ENCODE data around the gene TPK1.

TPK1 gene

DNA sequence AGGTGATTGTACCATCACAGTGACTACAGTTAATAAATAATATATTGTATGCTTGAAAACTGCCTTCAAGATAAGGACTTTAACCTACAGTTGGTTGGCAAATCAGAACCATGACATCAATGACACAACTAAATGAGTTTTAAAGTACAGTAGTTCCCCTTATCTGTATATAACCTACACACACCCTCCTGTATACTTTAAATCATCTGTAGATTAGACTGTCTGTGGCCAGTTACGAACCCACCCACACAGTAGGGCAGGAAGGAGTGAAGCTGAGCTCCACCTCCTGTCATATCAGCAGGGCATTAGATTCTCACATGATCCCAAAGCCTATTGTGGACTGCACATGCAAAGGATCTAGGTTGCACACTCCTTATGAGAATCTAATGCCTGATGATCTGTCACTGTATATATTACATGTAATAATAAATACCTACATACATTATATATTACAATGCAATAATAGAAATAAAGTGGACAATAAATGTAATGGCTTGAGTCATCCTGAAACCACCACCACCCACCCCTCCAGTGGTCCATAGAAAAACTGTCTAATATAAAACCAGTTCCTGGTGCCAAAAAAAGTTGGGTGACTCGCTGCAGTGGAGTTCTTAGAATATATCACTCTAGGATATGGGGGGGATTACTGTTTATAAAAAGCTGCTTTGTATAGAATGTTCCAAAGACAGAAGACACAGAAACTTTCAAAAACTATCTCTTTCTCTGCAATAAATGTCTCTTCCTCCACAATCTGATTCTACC is 5.6 kb downstream of the TPK1 start:
- Histone ChIP-seq H4K20me1 (ENCODE audit: control insufficient read depth, insufficient read depth, low read depth, low read length) (no peaks in the 10 kb centered on the region), H3K9me2 (replicated peaks; ENCODE audit: control insufficient read depth, low read length) (no peaks in the 10 kb centered on the region), H3K9me3 (ENCODE audit: control insufficient read depth, insufficient read depth, low read length) (no peaks in the 10 kb centered on the region), H3K4me2 (ENCODE audit: low read length) (no peak overlapping the region), H3K27ac (ENCODE audit: low read depth, low read length) (no peak overlapping the region), H3K36me3 (ENCODE audit: control insufficient read depth, low read length) (peaks cover 4% of the 10 kb centered on the region; the same call in 1 of the 2 replicates), H3K79me2 (ENCODE audit: control insufficient read depth, low read length) (peaks cover 12% of the 10 kb centered on the region), H3F3A (ENCODE audit: control insufficient read depth, insufficient read depth) (peaks cover 12% of the 10 kb centered on the region; the same call in 1 of the 2 replicates), H3K4me3 (ENCODE audit: low read length) (no peak overlapping the region), H3K4me1 (ENCODE audit: control insufficient read depth, low read length) (peaks cover 55% of the 10 kb centered on the region), H3K27me3 (ENCODE audit: control insufficient read depth, low read length) (no peaks in the 10 kb centered on the region)
- TF ChIP-seq, protein P1, sequence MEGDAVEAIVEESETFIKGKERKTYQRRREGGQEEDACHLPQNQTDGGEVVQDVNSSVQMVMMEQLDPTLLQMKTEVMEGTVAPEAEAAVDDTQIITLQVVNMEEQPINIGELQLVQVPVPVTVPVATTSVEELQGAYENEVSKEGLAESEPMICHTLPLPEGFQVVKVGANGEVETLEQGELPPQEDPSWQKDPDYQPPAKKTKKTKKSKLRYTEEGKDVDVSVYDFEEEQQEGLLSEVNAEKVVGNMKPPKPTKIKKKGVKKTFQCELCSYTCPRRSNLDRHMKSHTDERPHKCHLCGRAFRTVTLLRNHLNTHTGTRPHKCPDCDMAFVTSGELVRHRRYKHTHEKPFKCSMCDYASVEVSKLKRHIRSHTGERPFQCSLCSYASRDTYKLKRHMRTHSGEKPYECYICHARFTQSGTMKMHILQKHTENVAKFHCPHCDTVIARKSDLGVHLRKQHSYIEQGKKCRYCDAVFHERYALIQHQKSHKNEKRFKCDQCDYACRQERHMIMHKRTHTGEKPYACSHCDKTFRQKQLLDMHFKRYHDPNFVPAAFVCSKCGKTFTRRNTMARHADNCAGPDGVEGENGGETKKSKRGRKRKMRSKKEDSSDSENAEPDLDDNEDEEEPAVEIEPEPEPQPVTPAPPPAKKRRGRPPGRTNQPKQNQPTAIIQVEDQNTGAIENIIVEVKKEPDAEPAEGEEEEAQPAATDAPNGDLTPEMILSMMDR (IDR thresholded peaks at IDR 0.05; ENCODE audit: low read depth, low read length, poor library complexity, severe bottlenecking): no peak
- no peak for TF ChIP-seq EZH2phosphoT487 (IDR thresholded peaks at IDR 0.05; ENCODE audit: borderline replicate concordance, low read length)

DNA sequence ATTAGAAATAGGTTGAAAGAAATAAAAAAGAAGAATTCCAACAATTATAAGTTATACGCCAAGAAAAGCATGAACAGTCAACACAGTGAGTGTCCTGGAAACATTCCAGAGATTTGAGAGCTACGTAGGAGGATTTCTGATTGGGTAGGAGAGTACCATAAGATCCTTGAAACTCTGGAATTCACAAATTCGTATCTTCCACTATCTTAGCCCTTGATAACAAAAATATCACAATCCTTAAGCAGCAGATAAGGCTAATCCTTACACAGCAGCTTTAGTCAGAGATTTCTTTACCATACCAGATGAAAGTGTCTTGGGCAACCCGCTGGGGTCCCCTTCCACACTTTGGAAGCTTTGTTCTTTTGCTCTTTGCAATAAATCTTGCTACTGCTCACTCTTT is 8.2 kb downstream of the TPK1 start:
- no peaks in the 10 kb centered on the region for H3K27me3 ChIP-seq (ENCODE audit: control insufficient read depth, low read length)
- no peak overlapping the region for H3K27ac ChIP-seq (ENCODE audit: low read depth, low read length)
- no peak for TF ChIP-seq EZH2phosphoT487 (IDR thresholded peaks at IDR 0.05; ENCODE audit: borderline replicate concordance, low read length)
- TF ChIP-seq, protein P1 (IDR thresholded peaks at IDR 0.05; ENCODE audit: low read depth, low read length, poor library complexity, severe bottlenecking): no peak
- H3K79me2 ChIP-seq (ENCODE audit: control insufficient read depth, low read length): no peaks in the 10 kb centered on the region
- no peak overlapping the region for H3K4me2 ChIP-seq (ENCODE audit: low read length)
- peaks cover 13% of the 10 kb centered on the region for H3F3A ChIP-seq (ENCODE audit: control insufficient read depth, insufficient read depth)
- peaks cover 52% of the 10 kb centered on the region for H3K4me1 ChIP-seq (ENCODE audit: control insufficient read depth, low read length)
- H3K4me3 ChIP-seq (ENCODE audit: low read length): no peak overlapping the region
- H4K20me1 ChIP-seq (ENCODE audit: control insufficient read depth, insufficient read depth, low read depth, low read length): no peaks in the 10 kb centered on the region
- peaks cover 4% of the 10 kb centered on the region; the same call in 1 of the 2 replicates for H3K36me3 ChIP-seq (ENCODE audit: control insufficient read depth, low read length)
- H3K9me2 ChIP-seq (replicated peaks; ENCODE audit: control insufficient read depth, low read length): no peaks in the 10 kb centered on the region
- no peaks in the 10 kb centered on the region for H3K9me3 ChIP-seq (ENCODE audit: control insufficient read depth, insufficient read depth, low read length)

DNA sequence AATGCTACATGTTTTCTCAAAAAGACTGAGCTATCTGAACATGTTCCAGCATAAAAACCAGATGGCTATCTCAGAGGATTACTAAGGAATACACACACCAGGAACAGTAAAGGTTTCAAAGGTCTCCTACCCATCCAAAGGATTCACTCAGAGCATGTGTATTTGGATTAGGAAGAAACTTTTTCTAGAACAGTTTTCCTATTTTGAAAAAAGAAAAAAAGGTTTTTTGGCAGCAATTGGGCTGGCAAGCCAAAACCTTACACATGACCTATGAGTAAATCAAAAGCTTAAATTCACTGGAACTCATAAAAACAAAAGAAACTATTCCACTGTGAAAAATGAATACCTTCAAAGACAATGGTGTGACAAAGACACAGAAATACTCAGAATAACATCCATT is 9.6 kb downstream of the TPK1 start:
- peaks cover 63% of the 10 kb centered on the region for H3K4me1 ChIP-seq (ENCODE audit: control insufficient read depth, low read length)
- H3K36me3 ChIP-seq (ENCODE audit: control insufficient read depth, low read length): peaks cover 4% of the 10 kb centered on the region; the same call in 1 of the 2 replicates
- no peaks in the 10 kb centered on the region for H3K9me3 ChIP-seq (ENCODE audit: control insufficient read depth, insufficient read depth, low read length)
- peak overlapping the region; percentile 64 for H3K27ac ChIP-seq (ENCODE audit: low read depth, low read length)
- H3K4me2 ChIP-seq (ENCODE audit: low read length): peak overlapping the region; percentile 64
- H3K79me2 ChIP-seq (ENCODE audit: control insufficient read depth, low read length): no peaks in the 10 kb centered on the region
- H3K27me3 ChIP-seq (ENCODE audit: control insufficient read depth, low read length): no peaks in the 10 kb centered on the region
- no peak for TF ChIP-seq EZH2phosphoT487 (IDR thresholded peaks at IDR 0.05; ENCODE audit: borderline replicate concordance, low read length)
- TF ChIP-seq, protein P1 (IDR thresholded peaks at IDR 0.05; ENCODE audit: low read depth, low read length, poor library complexity, severe bottlenecking): no peak
- peak overlapping the region; percentile 60 for H3K4me3 ChIP-seq (ENCODE audit: low read length)
- H3K9me2 ChIP-seq (replicated peaks; ENCODE audit: control insufficient read depth, low read length): no peaks in the 10 kb centered on the region
- peaks cover 13% of the 10 kb centered on the region for H3F3A ChIP-seq (ENCODE audit: control insufficient read depth, insufficient read depth)
- no peaks in the 10 kb centered on the region for H4K20me1 ChIP-seq (ENCODE audit: control insufficient read depth, insufficient read depth, low read depth, low read length)

All from DOHH2 (cell line).